K562 (cell line): ENCODE data around the gene BTBD16. TPM values are rescaled to one million over a fixed set of nuclear protein-coding genes. Genes with fewer than 3 reads are reported as not detected.

Experiments
- CREB1 ChIP-seq, 2 experiments: sonication (generic) in 1 of 2; formaldehyde crosslinking in 1 of 2; IDR thresholded peaks; 2 replicates each; pipeline versions ENCODE4 v1.6.1 to v1.8.0; 2012 to 2022; ENCODE audit warnings: inconsistent platforms in 1 of 2, mild to moderate bottlenecking in 1 of 2, missing genetic modification reagents in 1 of 2, moderate library complexity in 1 of 2
- FOXK2 ChIP-seq, 2 experiments: fragments of 450-650 bp; IDR thresholded peaks in 1 of 2; conservative IDR thresholded peaks in 1 of 2; 2 replicates each; pipeline ENCODE4 v1.6.1; 2016; ENCODE audit warnings: low read depth in 2 of 2, mild to moderate bottlenecking in 1 of 2
- NR2C2 ChIP-seq, 2 experiments: fragments of 200-800 bp in 1 of 2; sonication (Bioruptor generic) in 1 of 2; sonication (generic) in 1 of 2; formaldehyde crosslinking in 1 of 2; IDR thresholded peaks; 2 replicates each; pipeline versions ENCODE4 v1.6.1 to v1.8.0; 2016 to 2022; ENCODE audit warnings: mild to moderate bottlenecking in 1 of 2, missing compliant biosample characterization in 1 of 2, missing genetic modification characterization in 1 of 2, missing genetic modification reagents in 1 of 2
- PML ChIP-seq: IDR thresholded peaks from 2 replicates; pipeline ENCODE4 v1.6.1; 2012; ENCODE audit warnings: low read length, inconsistent platforms
- SAFB ChIP-seq: fragments of 200-400 bp; formaldehyde crosslinking; IDR thresholded peaks from 2 replicates; pipeline ENCODE4 v1.6.1; 2017; ENCODE audit warnings: low read depth, low read length, borderline replicate concordance
- SMAD4 ChIP-seq: fragments of 250-450 bp; sonication (Bioruptor Pico); conservative IDR thresholded peaks from 2 replicates; pipeline ENCODE4 v1.8.0; 2021; ENCODE audit warnings: inconsistent platforms, mild to moderate bottlenecking, moderate library complexity
- YY1 ChIP-seq, 3 experiments: IDR thresholded peaks; 2 replicates each; pipeline ENCODE4 v1.6.1; 2011; ENCODE audit warnings: low read length in 2 of 3, mild to moderate bottlenecking in 2 of 3, moderate library complexity in 2 of 3, borderline replicate concordance in 1 of 3, control low read depth in 1 of 3, low read depth in 1 of 3; ENCODE audit not compliant: insufficient read depth in 3 of 3, insufficient replicate concordance in 2 of 3, control insufficient read depth in 1 of 3, insufficient read length in 1 of 3; ENCODE audit errors: extremely low read depth in 1 of 3
- ZNF217 ChIP-seq: sonication (generic); formaldehyde crosslinking; IDR thresholded peaks from 2 replicates; pipeline ENCODE4 v1.8.0; 2022; ENCODE audit warnings: mild to moderate bottlenecking, missing genetic modification reagents
- ZNF431 ChIP-seq: sonication (generic); formaldehyde crosslinking; IDR thresholded peaks from 2 replicates; pipeline ENCODE4 v1.8.0; 2022; ENCODE audit warnings: mild to moderate bottlenecking, missing genetic modification reagents
- ZNF586 ChIP-seq: fragments of 450-650 bp; formaldehyde crosslinking; conservative IDR thresholded peaks from 2 replicates; pipeline ENCODE4 v1.4.0; 2020; ENCODE audit warnings: mild to moderate bottlenecking, moderate library complexity
- ZNF785 ChIP-seq: fragments of 250-450 bp; sonication (Bioruptor Pico); IDR thresholded peaks from 2 replicates; pipeline ENCODE4 v1.4.0; 2020; ENCODE audit warnings: mild to moderate bottlenecking
- polyA plus RNA-seq, 8 experiments: library from polyadenylated mRNA; depleted of rRNA in 4 of 8; stranded (reverse) in 5 of 8; unstranded in 3 of 8; fragments of >200 nt; fragmentation: Nextera tagmentation in 2 of 8; fragmentation: Illumina TruSeq in 1 of 8; extraction: Ambion mirVana in 2 of 8; extraction: Trizol in 1 of 8; gene quantifications; 2 replicates each; pipeline versions ENCODE4 v1.2.1 to v1.2.3, GENCODE V29; 2011 to 2014; ENCODE audit warnings: inconsistent platforms in 1 of 8, missing spikeins in 1 of 8
- total RNA-seq, 7 experiments: library from RNA; depleted of rRNA in 6 of 7; stranded (reverse); fragments of >200 nt in 6 of 7; fragmentation: Illumina TruSeq in 2 of 7; extraction: Trizol in 2 of 7; gene quantifications; 2 replicates each; pipeline versions ENCODE4 v1.2.1 to v1.2.3, GENCODE V29; 2011 to 2021; ENCODE audit warnings: low replicate concordance in 1 of 7
- TF ChIP-seq, protein P1 (sequence below): sonication (generic); formaldehyde crosslinking; IDR thresholded peaks from 2 replicates; pipeline ENCODE4 v1.8.0; 2023; ENCODE audit warnings: missing genetic modification reagents, mild to moderate bottlenecking, borderline replicate concordance
- TF ChIP-seq, protein P2 (sequence below): fragments of 450-650 bp; IDR thresholded peaks from 2 replicates; pipeline ENCODE4 v1.6.1; 2017; ENCODE audit warnings: antibody characterized with exemption, mild to moderate bottlenecking
- TF ChIP-seq, protein P3 (sequence below), 3 experiments: IDR thresholded peaks in 2 of 3; conservative IDR thresholded peaks in 1 of 3; 2 replicates each; pipeline ENCODE4 v1.5.1; 2011 to 2012; ENCODE audit warnings: low read length in 3 of 3, mild to moderate bottlenecking in 3 of 3, control low read depth in 2 of 3, improper control_type of control experiment in 1 of 3, inconsistent platforms in 1 of 3, low read depth in 1 of 3, mixed read lengths in 1 of 3, moderate library complexity in 1 of 3; ENCODE audit not compliant: insufficient read depth in 2 of 3

Gene BTBD16
- total and polyA plus RNA-seq, 9 of the 15 experiments (the other 6 are each of a cell fraction or from before 2014, with no cell fraction given) = 0.11 TPM; not detected in 8

DNA sequence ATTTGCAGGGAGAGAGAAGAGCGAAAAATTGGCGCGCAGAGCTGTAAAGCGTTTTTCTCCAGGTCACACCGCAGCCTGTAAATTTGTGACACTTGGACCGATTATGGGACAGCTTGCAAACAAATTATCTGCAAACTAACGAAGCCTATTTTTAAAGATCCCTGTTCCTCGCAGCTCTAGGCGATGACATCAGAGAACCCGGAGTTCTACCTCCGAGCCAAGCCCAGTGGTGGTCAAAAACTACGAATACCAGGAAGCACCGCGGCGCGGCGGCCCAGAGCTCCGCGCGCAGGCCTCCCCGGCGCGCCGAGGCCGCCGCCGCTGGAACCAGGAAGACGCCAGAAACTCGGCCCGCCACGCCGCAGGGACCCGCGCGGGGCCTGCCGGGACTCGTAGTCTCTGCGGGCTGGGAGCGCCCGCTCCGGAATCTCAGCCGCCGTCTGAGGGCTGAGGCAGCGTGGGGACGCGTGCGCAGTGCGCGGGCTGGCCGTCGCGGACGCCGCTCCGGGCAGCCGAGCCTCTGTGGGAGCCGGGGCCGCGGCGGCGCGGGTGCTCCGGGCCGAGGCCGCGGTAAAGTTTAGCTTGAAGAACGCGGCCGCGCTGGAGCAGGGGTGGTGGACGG is 103.3 kb downstream of the BTBD16 start, which contains the start of gene PLEKHA1 (continued):
- TF ChIP-seq PML (no peak), ZNF586 (CRISPR knock-in tag) (no peak), ZNF217 (CRISPR knock-in tag) (no peak), FOXK2 (conservative IDR thresholded peaks at IDR 0.05 in 1 of 2, IDR thresholded peaks at IDR 0.05 in 1 of 2; ENCODE audit: low read depth in 2 of 2) (no peak), NR2C2 (CRISPR knock-in tag; IDR thresholded peaks at IDR 0.05) (no peak), NR2C2 (tag; IDR thresholded peaks at IDR 0.05) (no peak; the same call in 1 of the 2 replicates), SMAD4 (CRISPR knock-in tag) (peak; percentile 72), ZNF431 (CRISPR knock-in tag) (no peak), YY1 (IDR thresholded peaks at IDR 0.05; ENCODE audit: borderline replicate concordance in 1 of 3, control insufficient read depth in 1 of 3, extremely low read depth in 1 of 3, insufficient read depth in 3 of 3, insufficient read length in 1 of 3, insufficient replicate concordance in 2 of 3, low read depth in 1 of 3, low read length in 2 of 3) (no peak), CREB1 (IDR thresholded peaks at IDR 0.05) (peak; percentile 35; the same call in 1 of the 2 replicates), CREB1 (CRISPR knock-in tag; IDR thresholded peaks at IDR 0.05) (no peak), ZNF785 (CRISPR knock-in tag) (no peak), SAFB (no peak)
- TF ChIP-seq, protein P1, sequence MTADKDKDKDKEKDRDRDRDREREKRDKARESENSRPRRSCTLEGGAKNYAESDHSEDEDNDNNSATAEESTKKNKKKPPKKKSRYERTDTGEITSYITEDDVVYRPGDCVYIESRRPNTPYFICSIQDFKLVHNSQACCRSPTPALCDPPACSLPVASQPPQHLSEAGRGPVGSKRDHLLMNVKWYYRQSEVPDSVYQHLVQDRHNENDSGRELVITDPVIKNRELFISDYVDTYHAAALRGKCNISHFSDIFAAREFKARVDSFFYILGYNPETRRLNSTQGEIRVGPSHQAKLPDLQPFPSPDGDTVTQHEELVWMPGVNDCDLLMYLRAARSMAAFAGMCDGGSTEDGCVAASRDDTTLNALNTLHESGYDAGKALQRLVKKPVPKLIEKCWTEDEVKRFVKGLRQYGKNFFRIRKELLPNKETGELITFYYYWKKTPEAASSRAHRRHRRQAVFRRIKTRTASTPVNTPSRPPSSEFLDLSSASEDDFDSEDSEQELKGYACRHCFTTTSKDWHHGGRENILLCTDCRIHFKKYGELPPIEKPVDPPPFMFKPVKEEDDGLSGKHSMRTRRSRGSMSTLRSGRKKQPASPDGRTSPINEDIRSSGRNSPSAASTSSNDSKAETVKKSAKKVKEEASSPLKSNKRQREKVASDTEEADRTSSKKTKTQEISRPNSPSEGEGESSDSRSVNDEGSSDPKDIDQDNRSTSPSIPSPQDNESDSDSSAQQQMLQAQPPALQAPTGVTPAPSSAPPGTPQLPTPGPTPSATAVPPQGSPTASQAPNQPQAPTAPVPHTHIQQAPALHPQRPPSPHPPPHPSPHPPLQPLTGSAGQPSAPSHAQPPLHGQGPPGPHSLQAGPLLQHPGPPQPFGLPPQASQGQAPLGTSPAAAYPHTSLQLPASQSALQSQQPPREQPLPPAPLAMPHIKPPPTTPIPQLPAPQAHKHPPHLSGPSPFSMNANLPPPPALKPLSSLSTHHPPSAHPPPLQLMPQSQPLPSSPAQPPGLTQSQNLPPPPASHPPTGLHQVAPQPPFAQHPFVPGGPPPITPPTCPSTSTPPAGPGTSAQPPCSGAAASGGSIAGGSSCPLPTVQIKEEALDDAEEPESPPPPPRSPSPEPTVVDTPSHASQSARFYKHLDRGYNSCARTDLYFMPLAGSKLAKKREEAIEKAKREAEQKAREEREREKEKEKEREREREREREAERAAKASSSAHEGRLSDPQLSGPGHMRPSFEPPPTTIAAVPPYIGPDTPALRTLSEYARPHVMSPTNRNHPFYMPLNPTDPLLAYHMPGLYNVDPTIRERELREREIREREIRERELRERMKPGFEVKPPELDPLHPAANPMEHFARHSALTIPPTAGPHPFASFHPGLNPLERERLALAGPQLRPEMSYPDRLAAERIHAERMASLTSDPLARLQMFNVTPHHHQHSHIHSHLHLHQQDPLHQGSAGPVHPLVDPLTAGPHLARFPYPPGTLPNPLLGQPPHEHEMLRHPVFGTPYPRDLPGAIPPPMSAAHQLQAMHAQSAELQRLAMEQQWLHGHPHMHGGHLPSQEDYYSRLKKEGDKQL (CRISPR knock-in tag) = no peak
- TF ChIP-seq, protein P2, sequence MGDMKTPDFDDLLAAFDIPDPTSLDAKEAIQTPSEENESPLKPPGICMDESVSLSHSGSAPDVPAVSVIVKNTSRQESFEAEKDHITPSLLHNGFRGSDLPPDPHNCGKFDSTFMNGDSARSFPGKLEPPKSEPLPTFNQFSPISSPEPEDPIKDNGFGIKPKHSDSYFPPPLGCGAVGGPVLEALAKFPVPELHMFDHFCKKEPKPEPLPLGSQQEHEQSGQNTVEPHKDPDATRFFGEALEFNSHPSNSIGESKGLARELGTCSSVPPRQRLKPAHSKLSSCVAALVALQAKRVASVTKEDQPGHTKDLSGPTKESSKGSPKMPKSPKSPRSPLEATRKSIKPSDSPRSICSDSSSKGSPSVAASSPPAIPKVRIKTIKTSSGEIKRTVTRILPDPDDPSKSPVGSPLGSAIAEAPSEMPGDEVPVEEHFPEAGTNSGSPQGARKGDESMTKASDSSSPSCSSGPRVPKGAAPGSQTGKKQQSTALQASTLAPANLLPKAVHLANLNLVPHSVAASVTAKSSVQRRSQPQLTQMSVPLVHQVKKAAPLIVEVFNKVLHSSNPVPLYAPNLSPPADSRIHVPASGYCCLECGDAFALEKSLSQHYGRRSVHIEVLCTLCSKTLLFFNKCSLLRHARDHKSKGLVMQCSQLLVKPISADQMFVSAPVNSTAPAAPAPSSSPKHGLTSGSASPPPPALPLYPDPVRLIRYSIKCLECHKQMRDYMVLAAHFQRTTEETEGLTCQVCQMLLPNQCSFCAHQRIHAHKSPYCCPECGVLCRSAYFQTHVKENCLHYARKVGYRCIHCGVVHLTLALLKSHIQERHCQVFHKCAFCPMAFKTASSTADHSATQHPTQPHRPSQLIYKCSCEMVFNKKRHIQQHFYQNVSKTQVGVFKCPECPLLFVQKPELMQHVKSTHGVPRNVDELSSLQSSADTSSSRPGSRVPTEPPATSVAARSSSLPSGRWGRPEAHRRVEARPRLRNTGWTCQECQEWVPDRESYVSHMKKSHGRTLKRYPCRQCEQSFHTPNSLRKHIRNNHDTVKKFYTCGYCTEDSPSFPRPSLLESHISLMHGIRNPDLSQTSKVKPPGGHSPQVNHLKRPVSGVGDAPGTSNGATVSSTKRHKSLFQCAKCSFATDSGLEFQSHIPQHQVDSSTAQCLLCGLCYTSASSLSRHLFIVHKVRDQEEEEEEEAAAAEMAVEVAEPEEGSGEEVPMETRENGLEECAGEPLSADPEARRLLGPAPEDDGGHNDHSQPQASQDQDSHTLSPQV = peak; percentile 79
- TF ChIP-seq, protein P3, sequence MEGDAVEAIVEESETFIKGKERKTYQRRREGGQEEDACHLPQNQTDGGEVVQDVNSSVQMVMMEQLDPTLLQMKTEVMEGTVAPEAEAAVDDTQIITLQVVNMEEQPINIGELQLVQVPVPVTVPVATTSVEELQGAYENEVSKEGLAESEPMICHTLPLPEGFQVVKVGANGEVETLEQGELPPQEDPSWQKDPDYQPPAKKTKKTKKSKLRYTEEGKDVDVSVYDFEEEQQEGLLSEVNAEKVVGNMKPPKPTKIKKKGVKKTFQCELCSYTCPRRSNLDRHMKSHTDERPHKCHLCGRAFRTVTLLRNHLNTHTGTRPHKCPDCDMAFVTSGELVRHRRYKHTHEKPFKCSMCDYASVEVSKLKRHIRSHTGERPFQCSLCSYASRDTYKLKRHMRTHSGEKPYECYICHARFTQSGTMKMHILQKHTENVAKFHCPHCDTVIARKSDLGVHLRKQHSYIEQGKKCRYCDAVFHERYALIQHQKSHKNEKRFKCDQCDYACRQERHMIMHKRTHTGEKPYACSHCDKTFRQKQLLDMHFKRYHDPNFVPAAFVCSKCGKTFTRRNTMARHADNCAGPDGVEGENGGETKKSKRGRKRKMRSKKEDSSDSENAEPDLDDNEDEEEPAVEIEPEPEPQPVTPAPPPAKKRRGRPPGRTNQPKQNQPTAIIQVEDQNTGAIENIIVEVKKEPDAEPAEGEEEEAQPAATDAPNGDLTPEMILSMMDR (IDR thresholded peaks at IDR 0.05 in 2 of 3, conservative IDR thresholded peaks at IDR 0.05 in 1 of 3; ENCODE audit: insufficient read depth in 2 of 3, low read depth in 1 of 3, low read length in 3 of 3) = no peak
